Mesangial cell (primary cell): Measurements from ENCODE around the gene FGF12. TPM values are rescaled to one million over a fixed set of nuclear protein-coding genes. Genes with fewer than 3 reads are reported as not detected.

Experiments used
- total RNA-seq: library from RNA; depleted of rRNA; stranded (reverse); fragments of >200 nt; gene quantifications from 2 replicates; pipeline ENCODE4 v1.2.3, GENCODE V29; 2015

FGF12 gene
- 0.38 and 0.98 TPM in 2 replicates for total RNA-seq

GRCh38 chr3:192727032-192727847, at the start of gene FGF12:
FGF12 (minus strand) TSS chr3:192727541.

Other genes starting within 250 kb of the FGF12 start
- gene MB21D2, start 190.3 kb upstream of the FGF12 start, total RNA-seq: 14.1 and 14.7 TPM in 2 replicates